ENCODE data around the gene CD177.
"Not testable (repeated sequence)": the region's sequence is repeated elsewhere in the genome, so short reads cannot be mapped to it uniquely, and the experiment has no call there.

The CD177 gene

DNA sequence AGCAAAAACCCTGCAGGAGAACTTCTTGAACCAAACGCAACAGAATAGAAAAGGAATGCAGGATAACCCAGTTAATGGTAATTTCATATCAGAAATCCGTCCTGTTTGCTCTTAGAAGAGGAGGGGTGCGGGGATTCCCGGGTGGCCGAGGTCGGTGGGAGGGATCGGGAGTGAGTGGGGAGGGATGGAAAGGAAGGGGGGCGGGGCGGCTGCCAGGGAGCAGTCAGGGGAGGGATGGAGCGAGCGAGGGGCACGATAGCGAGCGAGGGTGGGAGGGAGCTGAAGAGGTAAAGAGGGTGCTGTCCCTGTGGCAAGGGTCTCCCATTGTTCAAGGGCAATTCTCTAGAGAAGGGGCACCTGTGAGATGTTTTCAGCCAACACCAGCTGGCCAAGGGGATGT is 26.5 kb downstream of the CD177 start:
- Histone ChIP-seq H3K9ac (no peak overlapping the region), H3K9me3 (no peaks in the 10 kb centered on the region), H3K4me2 (no peak overlapping the region), H3K4me1 (0 out of 2 replicates have a peak, but pooled peaks cover under 1% of the 10 kb centered on the region), H3K36me3 (no peaks in the 10 kb centered on the region), H3K27ac (no peak overlapping the region), H3K4me3 (no peak overlapping the region), H3K27me3 (no peaks in the 10 kb centered on the region), H4K20me1 (no peaks in the 10 kb centered on the region)
- TF ChIP-seq Cebpa-rat (IDR thresholded peaks at IDR 0.05) = no peak

- no peak for TF ChIP-seq Cebpa-rat (IDR thresholded peaks at IDR 0.05)
- H3K4me1 ChIP-seq = 0 out of 2 replicates have a peak, but pooled peaks cover 4% of the 10 kb centered on the region
- H3K27ac ChIP-seq = no peak overlapping the region
- H3K9ac ChIP-seq = no peak overlapping the region
- peaks cover 7% of the 10 kb centered on the region; the same call in 1 of the 2 replicates for H3K9me3 ChIP-seq
- no peaks in the 10 kb centered on the region for H3K27me3 ChIP-seq
- no peak overlapping the region for H3K4me2 ChIP-seq
- no peak overlapping the region for H3K4me3 ChIP-seq
- no peaks in the 10 kb centered on the region for H3K36me3 ChIP-seq
- no peaks in the 10 kb centered on the region for H4K20me1 ChIP-seq
Observed at GRCh38 chr19:43380771-43381386, 27.4 kb downstream of the CD177 start.

DNA sequence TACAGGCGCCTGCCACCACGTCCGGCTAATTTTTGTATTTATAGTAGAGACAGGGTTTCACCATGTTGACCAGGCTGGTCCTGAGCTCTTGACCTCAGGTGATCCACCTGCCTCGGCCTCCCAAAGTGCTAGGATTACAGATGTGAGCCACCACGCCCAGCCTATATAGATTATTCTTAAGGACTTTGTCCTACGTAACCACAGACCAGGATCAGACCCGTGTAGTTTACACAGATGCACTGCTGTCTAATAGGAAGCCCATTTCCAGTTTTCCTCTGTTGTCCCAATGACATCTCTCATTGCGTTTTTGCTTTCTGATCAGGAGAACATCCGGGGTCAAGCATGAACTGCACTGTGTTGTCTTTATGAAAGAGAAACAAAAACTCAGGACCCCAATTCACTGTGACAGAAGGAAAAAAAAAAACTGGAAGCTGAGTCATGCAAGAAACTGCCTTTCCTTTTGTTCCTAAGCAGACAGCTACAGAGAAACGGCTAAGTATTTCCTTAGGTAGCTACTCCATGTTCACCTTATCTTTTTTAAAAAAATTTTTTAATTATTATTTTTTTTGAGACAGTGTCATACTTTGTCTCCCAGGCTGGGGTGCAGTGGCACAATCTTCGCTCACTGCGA is 29.2 kb downstream of the CD177 start:
- Histone ChIP-seq H3K9me3 (peaks cover 13% of the 10 kb centered on the region; the same call in 1 of the 2 replicates), H3K4me1 (peaks cover 11% of the 10 kb centered on the region)
- H3K9ac ChIP-seq, H4K20me1 ChIP-seq, H3K4me3 ChIP-seq, H3K27me3 ChIP-seq, H3K36me3 ChIP-seq, H3K4me2 ChIP-seq, H3K27ac ChIP-seq: not testable (repeated sequence)

GRCh38 chr19:43383254-43383653 is 29.8 kb downstream of the CD177 start:
- H3K4me2 ChIP-seq, H3K27ac ChIP-seq, H3K4me3 ChIP-seq, H3K27me3 ChIP-seq, H3K36me3 ChIP-seq, H3K9ac ChIP-seq, H4K20me1 ChIP-seq: not testable (repeated sequence)
- peaks cover 13% of the 10 kb centered on the region; the same call in 1 of the 2 replicates for H3K9me3 ChIP-seq
- peaks cover 11% of the 10 kb centered on the region for H3K4me1 ChIP-seq

GRCh38 chr19:43383759-43384158 is 30.3 kb downstream of the CD177 start:
- H3K9me3 ChIP-seq = peaks cover 13% of the 10 kb centered on the region; the same call in 1 of the 2 replicates
- H3K36me3 ChIP-seq, H3K4me2 ChIP-seq, H3K9ac ChIP-seq, H4K20me1 ChIP-seq, H3K4me3 ChIP-seq, H3K27me3 ChIP-seq, H3K27ac ChIP-seq: not testable (repeated sequence)
- H3K4me1 ChIP-seq = peaks cover 11% of the 10 kb centered on the region

DNA sequence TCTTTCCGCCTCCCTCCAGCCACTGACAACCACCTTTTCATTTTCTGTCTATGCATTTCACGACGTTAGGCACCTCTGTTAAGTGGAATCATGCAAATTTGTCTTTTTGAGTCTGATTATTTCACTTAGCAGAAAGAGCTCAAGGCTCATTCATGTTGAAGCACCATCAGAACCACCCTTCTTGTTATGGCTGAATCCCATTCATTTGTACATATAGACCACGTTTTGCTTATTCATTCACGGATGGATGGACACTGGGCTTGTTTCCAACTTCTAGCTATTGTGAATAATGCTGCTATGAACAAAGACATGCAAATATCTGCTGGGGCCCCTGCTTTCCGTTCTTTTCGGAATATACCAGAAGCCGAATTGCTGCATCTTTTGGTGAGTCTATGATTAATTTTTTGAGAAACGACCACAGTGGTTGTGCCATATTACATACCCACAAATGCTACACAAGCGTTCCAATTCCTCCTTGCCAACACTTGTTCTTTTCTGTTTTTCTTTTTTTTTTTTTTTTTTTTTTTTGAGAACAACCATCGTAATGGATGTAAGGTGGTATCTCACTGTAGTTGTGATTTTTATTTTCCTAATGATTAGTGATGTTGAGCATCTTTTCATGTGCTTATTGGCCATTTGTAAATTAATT is 37.5 kb downstream of the CD177 start:
- H3K27me3 ChIP-seq, H3K9me3 ChIP-seq, H4K20me1 ChIP-seq, H3K4me3 ChIP-seq, H3K27ac ChIP-seq, H3K36me3 ChIP-seq, H3K9ac ChIP-seq: not testable (repeated sequence)
- H3K4me1 ChIP-seq = peaks cover 23% of the 10 kb centered on the region
- peak overlapping the region; percentile 24; the same call in 1 of the 2 replicates for H3K4me2 ChIP-seq

GRCh38 chr19:43391552-43391935 is 38.1 kb downstream of the CD177 start:
- not testable (repeated sequence) for H3K9me3 ChIP-seq, H3K9ac ChIP-seq, H3K4me3 ChIP-seq, H3K36me3 ChIP-seq, H3K27ac ChIP-seq, H4K20me1 ChIP-seq, H3K27me3 ChIP-seq
- H3K4me2 ChIP-seq = peak overlapping the region; percentile 24; the same call in 1 of the 2 replicates
- H3K4me1 ChIP-seq = peaks cover 21% of the 10 kb centered on the region

GRCh38 chr19:43393501-43393900 is 40.0 kb downstream of the CD177 start:
- not testable (repeated sequence) for H3K36me3 ChIP-seq, H3K9ac ChIP-seq, H3K9me3 ChIP-seq, H3K4me3 ChIP-seq, H4K20me1 ChIP-seq, H3K4me2 ChIP-seq, H3K27me3 ChIP-seq, H3K27ac ChIP-seq
- peaks cover 16% of the 10 kb centered on the region for H3K4me1 ChIP-seq

- Histone ChIP-seq H3K27me3 (no peaks in the 10 kb centered on the region), H3K4me1 (peaks cover 14% of the 10 kb centered on the region), H3K4me3 (no peak overlapping the region), H3K9me3 (no peaks in the 10 kb centered on the region), H3K27ac (no peak overlapping the region), H3K4me2 (no peak overlapping the region), H4K20me1 (no peaks in the 10 kb centered on the region), H3K36me3 (no peaks in the 10 kb centered on the region), H3K9ac (no peak overlapping the region)
- TF ChIP-seq Cebpa-rat (IDR thresholded peaks at IDR 0.05) = no peak
Observed at GRCh38 chr19:43395561-43395960, 42.1 kb downstream of the CD177 start.

- no peaks in the 10 kb centered on the region for H3K36me3 ChIP-seq
- TF ChIP-seq Cebpa-rat (IDR thresholded peaks at IDR 0.05) = no peak
- H3K4me2 ChIP-seq = no peak overlapping the region
- H3K9me3 ChIP-seq = no peaks in the 10 kb centered on the region; the same call in 1 of the 2 replicates
- H3K4me1 ChIP-seq = no peaks in the 10 kb centered on the region
- no peaks in the 10 kb centered on the region for H4K20me1 ChIP-seq
- no peaks in the 10 kb centered on the region for H3K27me3 ChIP-seq
- H3K27ac ChIP-seq = no peak overlapping the region
- no peak overlapping the region for H3K4me3 ChIP-seq
- no peak overlapping the region for H3K9ac ChIP-seq
Observed at GRCh38 chr19:43406297-43406696, 52.8 kb downstream of the CD177 start.
